NCI-H2227 treated with DMSO at 0.1 percent for 48 hours (cell line): ENCODE results near the gene ACTL10.

Experiments
- DNase-seq: peaks from one replicate; lab custom pipeline; 2025; lab: John Stamatoyannopoulos, UW

The ACTL10 gene

GRCh38 chr20:33649201-33649681 is 17.5 kb upstream of the ACTL10 start:
- peak; percentile 47 for DNase-seq

GRCh38 chr20:33650111-33650752 is 16.5 kb upstream of the ACTL10 start:
- no peak for DNase-seq

- no peak for DNase-seq
Observed at GRCh38 chr20:33650753-33651561, 15.8 kb upstream of the ACTL10 start.

- no peak for DNase-seq
Observed at GRCh38 chr20:33651562-33652048, 15.1 kb upstream of the ACTL10 start.

GRCh38 chr20:33653218-33653899 is 13.4 kb upstream of the ACTL10 start:
- peak; percentile 68 for DNase-seq

- no peak for DNase-seq
Observed at GRCh38 chr20:33653900-33654596, 12.7 kb upstream of the ACTL10 start.

GRCh38 chr20:33654680-33655161 is 12.0 kb upstream of the ACTL10 start:
- no peak for DNase-seq

- DNase-seq = no peak
Observed at GRCh38 chr20:33655164-33655563, 11.6 kb upstream of the ACTL10 start.

- no peak for DNase-seq
Observed at GRCh38 chr20:33656010-33656782, 10.5 kb upstream of the ACTL10 start.

GRCh38 chr20:33656783-33657703 is 9.7 kb upstream of the ACTL10 start:
- no peak for DNase-seq

GRCh38 chr20:33657704-33658095 is 9.0 kb upstream of the ACTL10 start:
- DNase-seq = no peak

GRCh38 chr20:33658510-33658909 is 8.2 kb upstream of the ACTL10 start:
- no peak for DNase-seq

- no peak for DNase-seq
Observed at GRCh38 chr20:33658929-33659328, 7.8 kb upstream of the ACTL10 start.

- DNase-seq = no peak
Observed at GRCh38 chr20:33659341-33660034, 7.3 kb upstream of the ACTL10 start.

- no peak for DNase-seq
Observed at GRCh38 chr20:33660035-33660684, 6.6 kb upstream of the ACTL10 start.

- DNase-seq = no peak
Observed at GRCh38 chr20:33660685-33661058, 6.1 kb upstream of the ACTL10 start.

GRCh38 chr20:33662172-33662571 is 4.6 kb upstream of the ACTL10 start, which contains the start of gene C20orf144:
TSS of gene C20orf144 (plus strand) at chr20:33662327. CDS start at chr20:33662346, 19 bp downstream.
- DNase-seq = no peak

- peak; percentile 74 for DNase-seq
Observed at GRCh38 chr20:33663161-33664084, 3.3 kb upstream of the ACTL10 start.
